NB4 (cell line): Measurements from ENCODE around the gene OPA3.

ENCODE experiments used
- POLR2A ChIP-seq: IDR thresholded peaks from 2 replicates; pipeline ENCODE4 v1.6.1; 2011; ENCODE audit warnings: mild to moderate bottlenecking; ENCODE audit not compliant: insufficient read length; ENCODE audit errors: extremely low read depth
- TF ChIP-seq, protein P1 (sequence below): IDR thresholded peaks from one replicate; pipeline ENCODE4 v1.5.1; 2012; ENCODE audit warnings: low read depth, low read length

DNA sequence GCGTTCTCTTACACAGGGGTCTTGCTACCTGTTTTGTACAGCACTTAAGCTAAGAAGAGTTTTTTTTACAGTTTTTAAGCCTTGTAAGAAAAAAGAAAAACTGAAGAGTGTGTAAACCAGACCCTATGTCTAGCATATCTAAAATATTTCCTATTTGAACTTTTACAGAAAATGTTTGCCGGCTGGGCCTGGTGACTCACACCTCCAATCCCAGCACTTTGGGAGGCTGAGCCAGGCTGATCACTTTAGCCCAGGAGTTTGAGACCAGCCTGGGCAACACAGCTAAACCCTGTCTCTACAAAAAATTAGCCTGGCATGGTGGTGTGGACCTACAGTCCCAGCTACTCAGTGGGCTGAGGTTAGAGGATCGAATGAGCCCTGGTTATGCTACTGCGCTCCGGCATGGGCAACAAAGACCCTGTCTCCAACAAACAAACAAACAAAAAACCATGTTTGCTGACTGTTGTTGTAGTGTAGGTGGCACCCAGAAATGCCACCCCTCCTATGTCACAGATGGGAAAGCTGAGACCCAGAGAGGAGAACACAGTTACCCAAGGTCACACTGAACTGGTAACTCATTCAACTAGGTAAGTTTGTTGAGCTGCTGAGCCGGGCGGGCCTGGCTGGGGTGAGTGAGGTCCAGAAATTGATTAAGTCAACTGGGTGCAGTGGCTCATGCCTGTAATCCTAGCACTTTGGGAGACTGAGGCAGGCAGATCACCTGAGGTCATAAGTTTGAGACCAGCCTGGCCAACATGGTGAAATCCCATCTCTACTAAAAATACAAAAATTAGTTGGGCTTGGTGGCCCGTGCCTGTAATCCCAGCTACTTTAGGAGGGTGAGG is 79.2 kb downstream of the OPA3 start:
- TF ChIP-seq, protein P1, sequence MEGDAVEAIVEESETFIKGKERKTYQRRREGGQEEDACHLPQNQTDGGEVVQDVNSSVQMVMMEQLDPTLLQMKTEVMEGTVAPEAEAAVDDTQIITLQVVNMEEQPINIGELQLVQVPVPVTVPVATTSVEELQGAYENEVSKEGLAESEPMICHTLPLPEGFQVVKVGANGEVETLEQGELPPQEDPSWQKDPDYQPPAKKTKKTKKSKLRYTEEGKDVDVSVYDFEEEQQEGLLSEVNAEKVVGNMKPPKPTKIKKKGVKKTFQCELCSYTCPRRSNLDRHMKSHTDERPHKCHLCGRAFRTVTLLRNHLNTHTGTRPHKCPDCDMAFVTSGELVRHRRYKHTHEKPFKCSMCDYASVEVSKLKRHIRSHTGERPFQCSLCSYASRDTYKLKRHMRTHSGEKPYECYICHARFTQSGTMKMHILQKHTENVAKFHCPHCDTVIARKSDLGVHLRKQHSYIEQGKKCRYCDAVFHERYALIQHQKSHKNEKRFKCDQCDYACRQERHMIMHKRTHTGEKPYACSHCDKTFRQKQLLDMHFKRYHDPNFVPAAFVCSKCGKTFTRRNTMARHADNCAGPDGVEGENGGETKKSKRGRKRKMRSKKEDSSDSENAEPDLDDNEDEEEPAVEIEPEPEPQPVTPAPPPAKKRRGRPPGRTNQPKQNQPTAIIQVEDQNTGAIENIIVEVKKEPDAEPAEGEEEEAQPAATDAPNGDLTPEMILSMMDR, result no peak
- TF ChIP-seq POLR2A, result no peak
